ENCODE data around the gene CCR5.
"Not testable (repeated sequence)": the region's sequence is repeated elsewhere in the genome, so short reads cannot be mapped to it uniquely, and the experiment has no call there.

Gene CCR5

GRCh38 chr3:46388847-46389246 is 18.1 kb downstream of the CCR5 start:
- DNase-seq, result not testable (repeated sequence)

GRCh38 chr3:46389306-46389705 is 18.6 kb downstream of the CCR5 start:
- no peak for DNase-seq

- DNase-seq, result not testable (repeated sequence)
Measured at GRCh38 chr3:46391526-46391925, 20.8 kb downstream of the CCR5 start.

- DNase-seq, result no peak
Measured at GRCh38 chr3:46393011-46393410, 22.3 kb downstream of the CCR5 start.

GRCh38 chr3:46393554-46394434 is 23.0 kb downstream of the CCR5 start:
- DNase-seq, result no peak

GRCh38 chr3:46395210-46395661 is 24.5 kb downstream of the CCR5 start:
- no peak for DNase-seq

GRCh38 chr3:46395766-46396530 is 25.2 kb downstream of the CCR5 start:
- DNase-seq, result no peak

GRCh38 chr3:46397111-46397510 is 26.4 kb downstream of the CCR5 start:
- no peak for DNase-seq

- no peak for DNase-seq
Measured at GRCh38 chr3:46398186-46398955, 27.6 kb downstream of the CCR5 start.

- DNase-seq, result no peak
Measured at GRCh38 chr3:46399098-46399497, 28.4 kb downstream of the CCR5 start.

GRCh38 chr3:46399557-46399956 is 28.8 kb downstream of the CCR5 start:
- no peak for DNase-seq

GRCh38 chr3:46400000-46400734 is 29.4 kb downstream of the CCR5 start:
- no peak for DNase-seq

- no peak for DNase-seq
Measured at GRCh38 chr3:46400846-46401245, 30.1 kb downstream of the CCR5 start.

- no peak for DNase-seq
Measured at GRCh38 chr3:46401579-46401978, 30.8 kb downstream of the CCR5 start.

GRCh38 chr3:46402902-46403301 is 32.2 kb downstream of the CCR5 start:
- DNase-seq, result not testable (repeated sequence)

GRCh38 chr3:46405301-46406019 is 34.7 kb downstream of the CCR5 start:
- DNase-seq, result no peak

GRCh38 chr3:46406443-46406787 is 35.7 kb downstream of the CCR5 start:
- DNase-seq, result no peak

- peak; percentile 37 for DNase-seq
Measured at GRCh38 chr3:46406788-46407611, 36.3 kb downstream of the CCR5 start, which contains the start of the genes CCR5AS and CCRL2. Gene CCR5AS (minus strand): TSS chr3:46407066. Gene CCRL2 (plus strand): TSS chr3:46407259. CDS start chr3:46408080, 821 bp downstream.

- DNase-seq, result no peak
Measured at GRCh38 chr3:46407970-46408369, 37.2 kb downstream of the CCR5 start.

- DNase-seq, result no peak
Measured at GRCh38 chr3:46408853-46409252, 38.1 kb downstream of the CCR5 start.

Data from stimulated activated CD4-positive, alpha-beta T cell treated with anti-CD3 and anti-CD28 coated beads, Interleukin-1b, Interleukin-23, amount 100 ng/mL, for 48 hours (primary cell).